ENCODE data around the gene CHIA.

CHIA gene

DNA sequence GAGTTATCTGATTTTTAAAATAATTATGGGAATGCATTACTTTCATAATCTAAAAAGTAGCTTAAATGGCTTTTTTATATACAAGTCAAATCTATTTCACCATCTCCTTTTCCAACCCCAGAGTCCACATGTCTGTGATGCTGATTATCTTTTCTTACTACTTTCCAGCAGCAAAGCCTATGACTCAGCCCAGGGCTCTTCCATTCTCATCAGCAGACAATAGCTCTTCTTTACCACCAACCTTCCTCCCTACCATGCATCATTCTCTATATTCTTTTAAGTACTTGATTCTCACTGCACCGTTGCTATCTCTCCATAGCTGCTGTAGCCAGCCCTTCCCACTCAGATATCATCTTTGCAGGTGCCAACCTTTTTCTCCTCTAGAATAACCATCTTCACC lies 75.6 kb downstream of the CHIA start:
- DNase-seq (ENCODE audit: low read depth) = no peak

DNA sequence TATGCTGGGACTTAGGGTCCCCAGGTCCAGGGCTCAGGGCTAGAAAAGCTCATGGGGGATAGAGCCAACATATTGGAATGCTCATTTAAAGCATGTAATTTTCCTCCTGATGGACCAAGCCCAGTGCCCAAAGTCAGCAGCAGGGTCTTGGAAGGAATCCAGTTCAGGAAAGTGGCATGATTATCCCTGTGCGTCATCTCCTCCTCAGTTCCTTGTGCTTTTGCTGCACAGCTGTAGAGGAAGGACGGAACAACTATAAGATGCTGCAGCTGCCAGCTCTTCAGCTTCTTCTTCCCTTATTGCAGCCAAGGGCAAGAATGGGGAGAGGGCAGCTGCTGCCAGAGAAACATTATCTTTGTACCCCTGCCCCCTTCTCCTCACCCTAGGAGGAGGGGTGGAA lies 78.5 kb downstream of the CHIA start:
- DNase-seq (ENCODE audit: low read depth) = no peak

DNA sequence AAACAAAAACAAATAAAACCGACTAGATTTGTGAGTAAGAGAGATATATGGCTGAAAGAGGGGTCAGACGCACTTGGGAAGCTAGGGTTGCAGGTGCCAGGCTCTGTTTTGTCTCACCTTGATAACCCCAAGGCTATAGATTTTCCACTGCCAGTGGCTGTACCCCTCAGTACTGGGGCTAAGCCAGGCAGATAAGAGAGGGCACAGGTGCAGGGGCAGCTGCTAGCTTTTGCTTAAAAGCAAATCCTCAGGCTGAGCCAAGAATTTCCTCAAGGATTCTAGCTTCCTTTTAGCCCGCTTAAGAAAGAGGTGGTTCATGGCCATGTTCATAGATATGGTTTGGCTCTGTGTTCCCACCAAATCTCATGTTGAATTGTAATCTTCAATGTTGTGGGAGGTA lies 79.0 kb downstream of the CHIA start:
- no peak for DNase-seq (ENCODE audit: low read depth)

All from stimulated activated CD4-positive, alpha-beta T cell treated with anti-CD3 and anti-CD28 coated beads, Interleukin-2, amount 100 ng/mL, for 4 hours (primary cell).